K562 (cell line): Measurements from ENCODE around the gene PLTP. TPM values are rescaled to one million over a fixed set of nuclear protein-coding genes. Genes with fewer than 3 reads are reported as not detected.

Source experiments
- ATAC-seq: fragments of 200-7000 bp; cut with Tn5 transposase; 3 replicates; pipeline ENCODE4 v1.9.1; 2020; ENCODE audit warnings: moderate library complexity
- BruUV-seq: library from RNA; stranded (reverse); fragments of 400-500 nt; replicated peaks from 2 replicates; lab custom pipeline; 2021; lab: Mats Ljungman, UMichigan
- CTCF ChIA-PET: fragments of 300-600 bp; formaldehyde crosslinking; extraction: SDS; loops from one replicate; lab custom pipeline; 2021; ENCODE audit warnings: low intra/inter-chr PET ratio; lab: Yijun Ruan, JAX
- POLR2A ChIA-PET: fragments of 300-600, 350-650 bp; sonication (Branson Sonifier 250); formaldehyde crosslinking; extraction: SDS; loops from one replicate; lab custom pipeline; 2021; ENCODE audit warnings: antibody characterized with exemption, inconsistent platforms; lab: Yijun Ruan, JAX
- DNase-seq, 4 experiments: peaks; one replicate each; pipeline versions ENCODE4 v3.0.0 to v3.0.0-alpha.2; 2011 to 2018; ENCODE audit warnings: low spot score in 3 of 4, mixed read lengths in 3 of 4; ENCODE audit errors: extremely low read depth in 1 of 4
- FAIRE-seq: peaks from 2 replicates; lab custom pipeline; 2011; peaks lifted over from hg19 to GRCh38; lab: Jason Lieb, UNC
- H2AFZ ChIP-seq: 2 replicates; pipeline ENCODE4 v1.6.0; 2011; ENCODE audit warnings: low read depth, low read length, control low read depth, inconsistent platforms
- H3K27ac ChIP-seq: fragments of 200-600 bp; 3 replicates; pipeline ENCODE4 v1.8.0; 2011; ENCODE audit warnings: low read depth, mild to moderate bottlenecking, control low read depth, inconsistent platforms, low read length, moderate library complexity, mixed read lengths; ENCODE audit errors: extremely low read depth
- H3K27me3 ChIP-seq, 2 experiments: fragments of 300-600 bp in 1 of 2; 2 replicates in 1 of 2; 3 replicates in 1 of 2; pipeline versions ENCODE4 v1.6.0 to v1.8.0; 2011; ENCODE audit warnings: inconsistent platforms in 2 of 2, low read length in 2 of 2, mild to moderate bottlenecking in 1 of 2, mixed read lengths in 1 of 2, moderate library complexity in 1 of 2; ENCODE audit not compliant: control insufficient read depth in 2 of 2, insufficient read depth in 2 of 2
- H3K36me3 ChIP-seq: fragments of 300-600 bp; 3 replicates; pipeline ENCODE4 v1.8.0; 2011; ENCODE audit warnings: mild to moderate bottlenecking, low read length, inconsistent platforms; ENCODE audit not compliant: control insufficient read depth, insufficient read depth
- H3K4me1 ChIP-seq, 2 experiments: fragments of 200-600 bp in 1 of 2; replicated peaks in 1 of 2; 2 replicates in 1 of 2; 3 replicates in 1 of 2; pipeline versions ENCODE4 v1.5.1 to v1.8.0; 2011; ENCODE audit warnings: inconsistent platforms in 2 of 2, low read length in 2 of 2, mild to moderate bottlenecking in 1 of 2, mixed read lengths in 1 of 2, moderate library complexity in 1 of 2; ENCODE audit not compliant: control insufficient read depth in 2 of 2, insufficient read depth in 2 of 2
- H3K4me2 ChIP-seq: 2 replicates; pipeline ENCODE4 v1.6.1; 2011; ENCODE audit warnings: low read length, control low read depth, inconsistent platforms, mixed read lengths; ENCODE audit not compliant: insufficient read depth
- H3K4me3 ChIP-seq: fragments of 200-600 bp; sonication (generic), shearing (Covaris generic); 2 replicates; pipeline ENCODE4 v1.5.1; 2016; ENCODE audit warnings: control low read depth, inconsistent platforms
- H3K79me2 ChIP-seq: fragments of 200-600 bp; 3 replicates; pipeline ENCODE4 v1.8.0; 2011; ENCODE audit warnings: low read length, inconsistent platforms; ENCODE audit not compliant: control insufficient read depth, insufficient read depth
- H3K9ac ChIP-seq, 2 experiments: 2 replicates each; pipeline versions ENCODE4 v1.6.0 to v1.6.1; 2011; ENCODE audit warnings: low read depth in 2 of 2, low read length in 2 of 2, control low read depth in 1 of 2, inconsistent platforms in 1 of 2, mild to moderate bottlenecking in 1 of 2, mixed read lengths in 1 of 2; ENCODE audit not compliant: insufficient read depth in 1 of 2
- H3K9me1 ChIP-seq: one replicate; pipeline ENCODE4 v1.6.0; 2011; ENCODE audit warnings: inconsistent platforms, mild to moderate bottlenecking, low read length, moderate library complexity; ENCODE audit not compliant: control insufficient read depth, insufficient read depth
- H3K9me3 ChIP-seq: replicated peaks from 2 replicates; pipeline ENCODE4 v1.5.1; 2011; ENCODE audit warnings: low read depth, low read length, inconsistent platforms; ENCODE audit not compliant: control insufficient read depth, insufficient read depth
- H4K20me1 ChIP-seq: replicated peaks from 2 replicates; pipeline ENCODE4 v1.6.1; 2011; ENCODE audit warnings: low read length, inconsistent platforms, mixed read lengths; ENCODE audit not compliant: control insufficient read depth, insufficient read depth
- KLF16 ChIP-seq: IDR thresholded peaks from 2 replicates; pipeline ENCODE4 v1.6.1; 2016; ENCODE audit warnings: antibody characterized with exemption
- MAZ ChIP-seq, 2 experiments: fragments of 450-650 bp in 1 of 2; sonication (generic) in 1 of 2; formaldehyde crosslinking; IDR thresholded peaks in 1 of 2; conservative IDR thresholded peaks in 1 of 2; 2 replicates each; pipeline versions ENCODE4 v1.4.0 to v1.5.0; 2020; ENCODE audit warnings: mild to moderate bottlenecking in 1 of 2, missing genetic modification reagents in 1 of 2
- PBX2 ChIP-seq, 2 experiments: IDR thresholded peaks in 1 of 2; conservative IDR thresholded peaks in 1 of 2; 2 replicates each; pipeline ENCODE4 v1.6.1; 2016; ENCODE audit warnings: low read depth in 2 of 2, mild to moderate bottlenecking in 1 of 2, missing compliant biosample characterization in 1 of 2, missing genetic modification characterization in 1 of 2, moderate library complexity in 1 of 2
- REST ChIP-seq, 2 experiments: fragments of 450-650 bp; formaldehyde crosslinking in 1 of 2; IDR thresholded peaks; 2 replicates each; pipeline versions ENCODE4 v1.4.0 to v1.6.1; 2014 to 2020; ENCODE audit warnings: mild to moderate bottlenecking in 2 of 2, borderline replicate concordance in 1 of 2, low read depth in 1 of 2
- ZNF212 ChIP-seq: fragments of 450-650 bp; formaldehyde crosslinking; IDR thresholded peaks from 2 replicates; pipeline ENCODE4 v1.4.0; 2020; ENCODE audit warnings: mild to moderate bottlenecking
- WGBS: fragments of 100-300 bp; shearing (Covaris generic); methylation state at CpG from one replicate; pipeline ENCODE4 v1.1.6; 2016; ENCODE audit warnings: low coverage, mixed read lengths; ENCODE audit not compliant: insufficient coverage; ENCODE audit errors: missing lambda C conversion rate; 5-methylcytosine and 5-hydroxymethylcytosine counted together
- in situ Hi-C: fragments of 300-500 bp; cut with MboI; formaldehyde crosslinking; loops from 4 replicates; pipeline ENCODE4 v1.15.0; 2018; ENCODE audit warnings: inconsistent platforms, mixed read lengths
- intact Hi-C: fragments of 100-400 bp; cut with micrococcal nuclease; formaldehyde crosslinking; loops from 2 replicates; pipeline ENCODE4 v1.14.2; 2022
- polyA plus RNA-seq, 8 experiments: library from polyadenylated mRNA; depleted of rRNA in 4 of 8; stranded (reverse) in 5 of 8; unstranded in 3 of 8; fragments of >200 nt; fragmentation: Nextera tagmentation in 2 of 8; fragmentation: Illumina TruSeq in 1 of 8; extraction: Ambion mirVana in 2 of 8; extraction: Trizol in 1 of 8; gene quantifications; 2 replicates each; pipeline versions ENCODE4 v1.2.1 to v1.2.3, GENCODE V29; 2011 to 2014; ENCODE audit warnings: inconsistent platforms in 1 of 8, missing spikeins in 1 of 8
- total RNA-seq, 7 experiments: library from RNA; depleted of rRNA in 6 of 7; stranded (reverse); fragments of >200 nt in 6 of 7; fragmentation: Illumina TruSeq in 2 of 7; extraction: Trizol in 2 of 7; gene quantifications; 2 replicates each; pipeline versions ENCODE4 v1.2.1 to v1.2.3, GENCODE V29; 2011 to 2021; ENCODE audit warnings: low replicate concordance in 1 of 7

PLTP gene
- total and polyA plus RNA-seq, 9 of the 15 experiments (the other 6 are each of a cell fraction or from before 2014, with no cell fraction given) = 2.8 to 29.3 (median 17.6) TPM

- CTCF ChIA-PET = no interaction called here
- Histone ChIP-seq H3K9me1 (no peaks in the 10 kb centered on the region), H3K4me1 (peaks cover 22 to 24% of the 10 kb centered on the region in 2 experiments), H3K4me3 (no peak overlapping the region), H3K36me3 (no peaks in the 10 kb centered on the region; the same call in 1 of the 3 replicates), H3K79me2 (no peaks in the 10 kb centered on the region), H3K27ac (no peak overlapping the region), H3K4me2 (no peak overlapping the region), H3K27me3 (no peaks in the 10 kb centered on the region), H3K9me3 (no peaks in the 10 kb centered on the region), H2AFZ (peak overlapping the region; percentile 3; the same call in 1 of the 2 replicates), H4K20me1 (no peaks in the 10 kb centered on the region), H3K9ac (no peak overlapping the region)
- peak; percentile 54 for FAIRE-seq
- POLR2A ChIA-PET = interaction anchor here (0.6 to 1.8 kb wide), 5 partner anchors 10 to 60 kb away, joined by 3 to 7 read pairs (median 4); partner anchors contain the start of gene PCIF1
- intact Hi-C loops (no loop called here), in situ Hi-C loops (no loop called here)
- BruUV-seq = no TSS peak
- TF ChIP-seq REST (IDR thresholded peaks at IDR 0.05; ENCODE audit: borderline replicate concordance) (no peak), REST (CRISPR knock-in tag; IDR thresholded peaks at IDR 0.05; ENCODE audit: low read depth) (no peak), KLF16 (no peak), PBX2 (CRISPR knock-in tag; IDR thresholded peaks at IDR 0.05; ENCODE audit: low read depth) (no peak), PBX2 (tag; conservative IDR thresholded peaks at IDR 0.05; ENCODE audit: low read depth) (no peak), MAZ (CRISPR knock-in tag; conservative IDR thresholded peaks at IDR 0.05 in 1 of 2, IDR thresholded peaks at IDR 0.05 in 1 of 2) (no peak), ZNF212 (no peak)
- 30% methylated on average over 4 of the region's 4 CpGs for WGBS
- ATAC-seq = no peak
- DNase-seq = no peak
Measured at GRCh38 chr20:45874576-45874975, 37.4 kb downstream of the PLTP start.
